ENCODE measurements around the gene PHACTR3.

- TF ChIP-seq CTCF (conservative IDR thresholded peaks at IDR 0.05; ENCODE audit: low read depth in 2 of 2) (no peak), EZH2 (IDR thresholded peaks at IDR 0.05; ENCODE audit: low read depth, unreplicated experiment) (no peak), ETS1 (IDR thresholded peaks at IDR 0.05) (no peak), EZH2phosphoT487 (IDR thresholded peaks at IDR 0.05; ENCODE audit: unreplicated experiment) (no peak), POLR2AphosphoS5 (IDR thresholded peaks at IDR 0.05; ENCODE audit: low read depth) (no peak), REST (IDR thresholded peaks at IDR 0.05; ENCODE audit: unreplicated experiment) (no peak), CREB1 (CRISPR knock-in tag; IDR thresholded peaks at IDR 0.05; ENCODE audit: low read depth) (no peak), STAT1 (IDR thresholded peaks at IDR 0.05; ENCODE audit: unreplicated experiment) (no peak)
Observed at GRCh38 chr20:59820204-59821041, 216.1 kb downstream of the PHACTR3 start.
